ENCODE data around the gene DAP.

Gene DAP

GRCh38 chr5:10648806-10649665, 112.0 kb downstream of the DAP start:
- no peak for TF ChIP-seq REST (IDR thresholded peaks at IDR 0.05; ENCODE audit: insufficient read depth in 1 of 2, low read depth in 2 of 2, low read length in 2 of 2)
- no peak for TF ChIP-seq POLR2AphosphoS5 (IDR thresholded peaks at IDR 0.05; ENCODE audit: low read depth, low read length)
- TF ChIP-seq TAF1 (IDR thresholded peaks at IDR 0.05; ENCODE audit: borderline replicate concordance, insufficient read depth, low read length): no peak
- TF ChIP-seq SIN3A (IDR thresholded peaks at IDR 0.05; ENCODE audit: borderline replicate concordance, insufficient read depth, low read length): no peak
- no peak for TF ChIP-seq FOXP2 (optimal IDR thresholded peaks at IDR 0.05; ENCODE audit: borderline replicate concordance, extremely low read depth, extremely low read length, insufficient read depth)

- TF ChIP-seq POLR2AphosphoS5 (IDR thresholded peaks at IDR 0.05; ENCODE audit: low read depth, low read length): no peak
These were observed 113.4 kb downstream of the DAP start for GRCh38 chr5:10647640-10648039.

- TF ChIP-seq POLR2AphosphoS5 (IDR thresholded peaks at IDR 0.05; ENCODE audit: low read depth, low read length) (no peak), SIN3A (IDR thresholded peaks at IDR 0.05; ENCODE audit: borderline replicate concordance, insufficient read depth, low read length) (no peak), REST (IDR thresholded peaks at IDR 0.05; ENCODE audit: insufficient read depth in 1 of 2, low read depth in 2 of 2, low read length in 2 of 2) (no peak), FOXP2 (optimal IDR thresholded peaks at IDR 0.05; ENCODE audit: borderline replicate concordance, extremely low read depth, extremely low read length, insufficient read depth) (no peak), TAF1 (IDR thresholded peaks at IDR 0.05; ENCODE audit: borderline replicate concordance, insufficient read depth, low read length) (no peak)
These were observed 115.4 kb downstream of the DAP start for GRCh38 chr5:10645671-10646070.

GRCh38 chr5:10645146-10645545, 115.9 kb downstream of the DAP start:
- TF ChIP-seq FOXP2 (optimal IDR thresholded peaks at IDR 0.05; ENCODE audit: borderline replicate concordance, extremely low read depth, extremely low read length, insufficient read depth) (no peak), SIN3A (IDR thresholded peaks at IDR 0.05; ENCODE audit: borderline replicate concordance, insufficient read depth, low read length) (no peak), POLR2AphosphoS5 (IDR thresholded peaks at IDR 0.05; ENCODE audit: low read depth, low read length) (no peak), REST (IDR thresholded peaks at IDR 0.05; ENCODE audit: insufficient read depth in 1 of 2, low read depth in 2 of 2, low read length in 2 of 2) (no peak), TAF1 (IDR thresholded peaks at IDR 0.05; ENCODE audit: borderline replicate concordance, insufficient read depth, low read length) (no peak)

GRCh38 chr5:10644192-10644591, 116.8 kb downstream of the DAP start:
- no peak for TF ChIP-seq REST (IDR thresholded peaks at IDR 0.05; ENCODE audit: insufficient read depth in 1 of 2, low read depth in 2 of 2, low read length in 2 of 2)
